ENCODE data around the gene ANKRD27. TPM values are rescaled to one million over a fixed set of nuclear protein-coding genes. Genes with fewer than 3 reads are reported as not detected.

The ANKRD27 gene
- total and polyA plus RNA-seq, 10 of the 15 experiments (the other 5 are each of a cell fraction or from before 2014, with no cell fraction given) = 2.8 to 49.9 (median 28.5) TPM

GRCh38 chr19:32611161-32611560 lies 63.8 kb downstream of the ANKRD27 start:
- H3K36me3 ChIP-seq (ENCODE audit: control insufficient read depth in 2 of 2, insufficient read depth in 2 of 2, low read length in 1 of 2) = peaks cover 11 to 16% of the 10 kb centered on the region in 2 experiments; a peak in 3 of 4 replicates
- intact Hi-C loops (cut with micrococcal nuclease; ENCODE audit: unreplicated experiment) = no loop called here
- DNase-seq (ENCODE audit: low read depth, low spot score) = no peak
- no peaks in the 10 kb centered on the region for H3K9me3 ChIP-seq (replicated peaks; ENCODE audit: control insufficient read depth, insufficient read depth, low read length)
- WGBS (ENCODE audit: insufficient coverage, insufficient replicate concordance, low lambda C conversion rate, missing lambda C conversion rate) = 79% methylated on average over 5 of the region's 5 CpGs
- ChIA-PET SMC1A (ENCODE audit: uncharacterized antibody, unreplicated experiment) (no interaction called here), CTCF (interaction anchor here (2.0 kb wide), 1 partner anchor 11 kb away, joined by 9 read pairs; no protein-coding TSS in a partner anchor), RAD21 (ENCODE audit: unreplicated experiment) (no interaction called here), POLR2A (no interaction called here)
- no peaks in the 10 kb centered on the region for H3K4me1 ChIP-seq (ENCODE audit: control insufficient read depth, insufficient read depth, low read length)
- no peak overlapping the region for H3K9ac ChIP-seq (ENCODE audit: control insufficient read depth, insufficient read depth, low read length)
- no peak overlapping the region for H2AFZ ChIP-seq (ENCODE audit: control insufficient read depth, low read depth, low read length)
- H3K4me2 ChIP-seq (ENCODE audit: control insufficient read depth, insufficient read depth) = no peak overlapping the region
- in situ Hi-C loops (cut with MboI) = no loop called here
- no peak for FAIRE-seq
- H3K4me3 ChIP-seq = no peak overlapping the region
- ATAC-seq = no peak
- H4K20me1 ChIP-seq (ENCODE audit: control insufficient read depth, insufficient read depth) = no peaks in the 10 kb centered on the region
- no peaks in the 10 kb centered on the region for H3K27me3 ChIP-seq (replicated peaks in 1 of 2; ENCODE audit: control insufficient read depth in 2 of 2, insufficient read depth in 2 of 2, low read length in 1 of 2)
- H3K79me2 ChIP-seq (ENCODE audit: control insufficient read depth, insufficient read depth, low read length) = no peaks in the 10 kb centered on the region
- TF ChIP-seq TCF12 (IDR thresholded peaks at IDR 0.05; ENCODE audit: low read depth, low read length) (no peak), KDM1A (IDR thresholded peaks at IDR 0.05; ENCODE audit: borderline replicate concordance) (no peak), WRNIP1 (IDR thresholded peaks at IDR 0.05; ENCODE audit: borderline replicate concordance, low read depth, low read length) (no peak), PAX8 (IDR thresholded peaks at IDR 0.05) (no peak), ZNF687 (IDR thresholded peaks at IDR 0.05) (no peak), NFYA (IDR thresholded peaks at IDR 0.05; ENCODE audit: borderline replicate concordance, low read depth, low read length) (no peak), NR2C2 (IDR thresholded peaks at IDR 0.05; ENCODE audit: borderline replicate concordance, control insufficient read depth, insufficient read length, low read depth) (no peak), POU2F2 (IDR thresholded peaks at IDR 0.05; ENCODE audit: borderline replicate concordance, low read depth, low read length) (no peak), SMAD1 (IDR thresholded peaks at IDR 0.05; ENCODE audit: low read depth, partially characterized antibody) (no peak), SUPT20H (IDR thresholded peaks at IDR 0.05; ENCODE audit: borderline replicate concordance, control insufficient read depth, low read depth, low read length) (no peak), SREBF1 (IDR thresholded peaks at IDR 0.05; ENCODE audit: low read length) (no peak), HDGF (IDR thresholded peaks at IDR 0.05) (no peak), BCLAF1 (IDR thresholded peaks at IDR 0.05) (no peak), PKNOX1 (IDR thresholded peaks at IDR 0.05) (no peak)
- no TSS peak for BruUV-seq (replicated peaks)
- no peak overlapping the region for H3K27ac ChIP-seq (ENCODE audit: control insufficient read depth, insufficient read depth)

Data from GM12878 (cell line).